Activated T-cell treated with anti-CD3 and anti-CD28 coated beads, Interleukin-2, amount 50 U/mL, for 1 hour (primary cell): ENCODE results near the gene COLGALT1.
"Not testable (repeated sequence)": the region's sequence is repeated elsewhere in the genome, so short reads cannot be mapped to it uniquely, and the experiment has no call there.

Experiments used
- DNase-seq: peaks from one replicate; pipeline ENCODE4 v3.0.0-alpha.2; 2020

The COLGALT1 gene

GRCh38 chr19:17555480-17555928 is at the start of gene COLGALT1:
Gene COLGALT1, plus strand, starts transcription at chr19:17555649. Its CDS starts 65 bp downstream, at chr19:17555714.
- peak; percentile 95 for DNase-seq

- no peak for DNase-seq
Measured at GRCh38 chr19:17506745-17507144, 48.7 kb upstream of the COLGALT1 start.

- DNase-seq = not testable (repeated sequence)
Measured at GRCh38 chr19:17508558-17508933, 46.9 kb upstream of the COLGALT1 start.

- DNase-seq = no peak
Measured at GRCh38 chr19:17510220-17510993, 45.0 kb upstream of the COLGALT1 start.

- DNase-seq = peak; percentile 86
Measured at GRCh38 chr19:17511724-17512573, 43.5 kb upstream of the COLGALT1 start.

GRCh38 chr19:17512574-17512939 is 42.9 kb upstream of the COLGALT1 start:
- no peak for DNase-seq

GRCh38 chr19:17515408-17516149 is 39.9 kb upstream of the COLGALT1 start:
- DNase-seq = no peak

GRCh38 chr19:17517898-17518297 is 37.6 kb upstream of the COLGALT1 start:
- DNase-seq = no peak

GRCh38 chr19:17518654-17519053 is 36.8 kb upstream of the COLGALT1 start:
- not testable (repeated sequence) for DNase-seq

GRCh38 chr19:17519967-17520366 is 35.5 kb upstream of the COLGALT1 start:
- DNase-seq = no peak

- DNase-seq = no peak
Measured at GRCh38 chr19:17520865-17521264, 34.6 kb upstream of the COLGALT1 start.

GRCh38 chr19:17522988-17523872 is 32.2 kb upstream of the COLGALT1 start:
- peak; percentile 29 for DNase-seq

GRCh38 chr19:17524651-17525050 is 30.8 kb upstream of the COLGALT1 start:
- DNase-seq = no peak

GRCh38 chr19:17525141-17525540 is 30.3 kb upstream of the COLGALT1 start:
- no peak for DNase-seq

- DNase-seq = no peak
Measured at GRCh38 chr19:17526922-17527321, 28.5 kb upstream of the COLGALT1 start.

- no peak for DNase-seq
Measured at GRCh38 chr19:17527326-17527725, 28.1 kb upstream of the COLGALT1 start.

- no peak for DNase-seq
Measured at GRCh38 chr19:17528610-17529009, 26.8 kb upstream of the COLGALT1 start.

GRCh38 chr19:17529239-17530158 is 25.9 kb upstream of the COLGALT1 start:
- no peak for DNase-seq

GRCh38 chr19:17530586-17530985 is 24.9 kb upstream of the COLGALT1 start:
- no peak for DNase-seq

- DNase-seq = no peak
Measured at GRCh38 chr19:17532116-17532515, 23.3 kb upstream of the COLGALT1 start.

- no peak for DNase-seq
Measured at GRCh38 chr19:17532557-17532956, 22.9 kb upstream of the COLGALT1 start.
